H9 (cell line): ENCODE results near the gene TGFBR1. TPM values are rescaled to one million over a fixed set of nuclear protein-coding genes. Genes with fewer than 3 reads are reported as not detected.

Source experiments
- DNase-seq: peaks from one replicate; pipeline ENCODE4 v3.0.0-alpha.2; 2017
- H2AFZ ChIP-seq: one replicate; pipeline ENCODE4 v1.6.1; 2013; ENCODE audit warnings: mild to moderate bottlenecking, low read length, control low read depth, moderate library complexity
- H2AK5ac ChIP-seq: 2 replicates; pipeline ENCODE4 v1.6.1; 2013; ENCODE audit warnings: low read length, control low read depth, mixed read lengths; ENCODE audit not compliant: insufficient read length
- H2BK120ac ChIP-seq: one replicate; pipeline ENCODE4 v1.6.1; 2013; ENCODE audit warnings: low read depth, mild to moderate bottlenecking, low read length, control low read depth, inconsistent platforms; ENCODE audit not compliant: poor library complexity, severe bottlenecking
- H2BK12ac ChIP-seq: 2 replicates; pipeline ENCODE4 v1.6.1; 2013; ENCODE audit warnings: low read length, control low read depth, mixed read lengths, low read depth; ENCODE audit not compliant: insufficient read length
- H2BK15ac ChIP-seq: 2 replicates; pipeline ENCODE4 v1.6.1; 2013; ENCODE audit warnings: low read depth, low read length, control low read depth
- H2BK20ac ChIP-seq: one replicate; pipeline ENCODE4 v1.6.1; 2013; ENCODE audit warnings: low read depth, mild to moderate bottlenecking, low read length, control low read depth, inconsistent platforms; ENCODE audit not compliant: poor library complexity, severe bottlenecking
- H2BK5ac ChIP-seq: 2 replicates; pipeline ENCODE4 v1.6.1; 2013; ENCODE audit warnings: low read length, control low read depth, mixed read lengths; ENCODE audit not compliant: insufficient read length
- H3K14ac ChIP-seq: 2 replicates; pipeline ENCODE4 v1.6.1; 2013; ENCODE audit warnings: low read length, control low read depth; ENCODE audit not compliant: insufficient read depth
- H3K18ac ChIP-seq: 2 replicates; pipeline ENCODE4 v1.6.1; 2013; ENCODE audit warnings: low read depth, mild to moderate bottlenecking, mixed read lengths, low read length, control low read depth; ENCODE audit not compliant: insufficient read length
- H3K23ac ChIP-seq: 2 replicates; pipeline ENCODE4 v1.6.1; 2013; ENCODE audit warnings: low read length, control low read depth, mixed read lengths, low read depth; ENCODE audit not compliant: insufficient read length
- H3K23me2 ChIP-seq: 2 replicates; pipeline ENCODE4 v1.6.1; 2013; ENCODE audit warnings: low read depth, mild to moderate bottlenecking, mixed read lengths, low read length, control low read depth; ENCODE audit not compliant: insufficient read length, poor library complexity, severe bottlenecking
- H3K27ac ChIP-seq: 2 replicates; pipeline ENCODE4 v1.5.1; 2013; ENCODE audit warnings: low read length, control low read depth, mixed read lengths, low read depth; ENCODE audit not compliant: insufficient read length
- H3K27me3 ChIP-seq: 2 replicates; pipeline ENCODE4 v1.6.1; 2013; ENCODE audit warnings: low read length, control low read depth, inconsistent platforms; ENCODE audit not compliant: insufficient read depth
- H3K4ac ChIP-seq: 2 replicates; pipeline ENCODE4 v1.6.1; 2013; ENCODE audit warnings: low read depth, mild to moderate bottlenecking, control low read depth, inconsistent platforms, low read length, moderate library complexity
- H3K4me1 ChIP-seq: 2 replicates; pipeline ENCODE4 v1.6.1; 2013; ENCODE audit warnings: low read length, control low read depth, inconsistent platforms; ENCODE audit not compliant: insufficient read depth
- H3K4me2 ChIP-seq: 2 replicates; pipeline ENCODE4 v1.6.1; 2013; ENCODE audit warnings: low read length, control low read depth, mixed read lengths; ENCODE audit not compliant: insufficient read length, insufficient read depth
- H3K56ac ChIP-seq: 2 replicates; pipeline ENCODE4 v1.6.1; 2013; ENCODE audit warnings: low read depth, mild to moderate bottlenecking, mixed read lengths, low read length, control low read depth; ENCODE audit not compliant: insufficient read length
- H3K79me1 ChIP-seq: 2 replicates; pipeline ENCODE4 v1.6.1; 2013; ENCODE audit warnings: low read depth, mild to moderate bottlenecking, moderate library complexity, low read length, control low read depth, inconsistent platforms; ENCODE audit not compliant: insufficient read depth, poor library complexity, severe bottlenecking
- H3K79me2 ChIP-seq: 2 replicates; pipeline ENCODE4 v1.6.1; 2013; ENCODE audit warnings: low read length, control low read depth, inconsistent platforms; ENCODE audit not compliant: insufficient read depth
- H3K9ac ChIP-seq: 2 replicates; pipeline ENCODE4 v1.6.1; 2013; ENCODE audit warnings: low read length, control low read depth, mixed read lengths; ENCODE audit not compliant: insufficient read length; ENCODE audit errors: extremely low read depth
- H3K9me3 ChIP-seq: one replicate; pipeline ENCODE4 v1.6.1; 2013; ENCODE audit warnings: low read depth, low read length, inconsistent platforms; ENCODE audit not compliant: control insufficient read depth
- H3T11ph ChIP-seq: one replicate; pipeline ENCODE4 v1.6.1; 2013; ENCODE audit warnings: mild to moderate bottlenecking, low read length, control low read depth, inconsistent platforms
- H4K20me1 ChIP-seq: one replicate; pipeline ENCODE4 v1.6.1; 2013; ENCODE audit not compliant: control insufficient read depth, insufficient read length, insufficient read depth
- H4K5ac ChIP-seq: 2 replicates; pipeline ENCODE4 v1.6.1; 2013; ENCODE audit warnings: low read depth, mild to moderate bottlenecking, mixed read lengths, low read length, control low read depth; ENCODE audit not compliant: insufficient read length
- H4K8ac ChIP-seq: replicated peaks from 2 replicates; pipeline ENCODE4 v1.6.1; 2013; ENCODE audit warnings: low read length, control low read depth, mixed read lengths, low read depth; ENCODE audit not compliant: insufficient read length
- H4K91ac ChIP-seq: 2 replicates; pipeline ENCODE4 v1.6.1; 2013; ENCODE audit warnings: low read depth, mild to moderate bottlenecking, moderate library complexity, mixed read lengths, low read length, control low read depth; ENCODE audit not compliant: insufficient read length
- H3K27ac Mint-ChIP-seq, 3 experiments: 2 replicates in 2 of 3; 3 replicates in 1 of 3; pipeline ENCODE4 v1.8.0; 2020 to 2021; ENCODE audit warnings: mixed read lengths in 3 of 3, mild to moderate bottlenecking in 1 of 3, moderate library complexity in 1 of 3
- H3K27me3 Mint-ChIP-seq: 2 replicates; pipeline ENCODE4 v1.8.0; 2021; ENCODE audit warnings: low read depth, mild to moderate bottlenecking, moderate library complexity, mixed read lengths
- H3K36me3 Mint-ChIP-seq, 3 experiments: 2 replicates in 2 of 3; 3 replicates in 1 of 3; pipeline ENCODE4 v1.8.0; 2020 to 2021; ENCODE audit warnings: low read depth in 3 of 3, mixed read lengths in 3 of 3; ENCODE audit not compliant: insufficient read depth in 1 of 3
- H3K4me1 Mint-ChIP-seq, 2 experiments: 2 replicates each; pipeline ENCODE4 v1.8.0; 2020; ENCODE audit warnings: mixed read lengths in 2 of 2
- H3K4me3 Mint-ChIP-seq, 2 experiments: 2 replicates in 1 of 2; 3 replicates in 1 of 2; pipeline ENCODE4 v1.8.0; 2020 to 2021; ENCODE audit warnings: mild to moderate bottlenecking in 2 of 2, mixed read lengths in 2 of 2, moderate library complexity in 1 of 2
- H3K9me3 Mint-ChIP-seq, 2 experiments: 2 replicates in 1 of 2; 3 replicates in 1 of 2; pipeline ENCODE4 v1.8.0; 2020; ENCODE audit warnings: mild to moderate bottlenecking in 2 of 2, mixed read lengths in 2 of 2, moderate library complexity in 1 of 2
- WGBS: extraction: QIAGEN DNeasy Blood & Tissue Kit; methylation state at CpG from one replicate; pipeline ENCODE4 v1.1.7; 2013; ENCODE audit warnings: missing lambda C conversion rate, low lambda C conversion rate, mixed read lengths; ENCODE audit not compliant: insufficient read length; ENCODE audit errors: extremely low coverage; 5-methylcytosine and 5-hydroxymethylcytosine counted together
- total RNA-seq: library from RNA; stranded (reverse); gene quantifications from 2 replicates; pipeline ENCODE4 v1.2.1, GENCODE V29; 2021
- TF ChIP-seq, protein P1 (sequence below): fragments of 200-600 bp; sonication (generic); conservative IDR thresholded peaks from 3 replicates; pipeline ENCODE4 v1.8.0; 2021; ENCODE audit warnings: antibody characterized with exemption, mild to moderate bottlenecking

Gene TGFBR1
- total RNA-seq, 1 experiment from 2014 or later = 59.3 TPM

DNA sequence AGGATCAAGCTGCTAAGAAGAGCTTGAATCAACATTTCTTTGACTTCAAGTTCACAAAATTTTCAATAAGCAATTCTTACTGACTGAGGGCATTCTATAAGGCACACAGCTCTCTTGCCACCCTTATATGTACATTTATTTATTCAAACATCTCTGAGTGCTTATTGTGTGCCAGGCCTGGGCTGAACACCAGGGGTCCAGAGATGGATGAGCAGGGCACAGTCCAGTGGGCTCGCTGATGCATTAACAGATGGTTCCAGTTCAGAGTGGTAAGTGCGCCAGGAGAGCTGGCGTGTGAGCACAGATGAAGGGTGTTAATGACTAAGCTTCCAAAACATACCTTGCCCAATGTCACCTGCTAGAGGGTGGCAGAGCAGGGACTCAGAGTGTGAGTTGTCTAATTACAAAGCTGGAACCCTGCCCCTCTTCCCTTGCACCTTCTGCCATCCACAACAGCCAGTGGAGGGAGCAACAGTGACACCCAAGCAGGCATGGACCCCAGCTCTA, 92.3 kb downstream of the TGFBR1 start:
- H2AK5ac ChIP-seq = no peak overlapping the region
- WGBS = no CpG with 5 or more reads among the region's 3 CpGs
- no peak overlapping the region for H2BK15ac ChIP-seq
- H3K79me1 ChIP-seq = no peaks in the 10 kb centered on the region
- no peak overlapping the region for H4K91ac ChIP-seq
- no peak overlapping the region for H4K5ac ChIP-seq
- Mint-ChIP-seq H3K27ac (no peak overlapping the region), H3K4me3 (no peak overlapping the region), H3K4me1 (peaks cover 10 to 17% of the 10 kb centered on the region in 2 experiments), H3K27me3 (no peaks in the 10 kb centered on the region; the same call in 1 of the 2 replicates), H3K36me3 (no peaks in the 10 kb centered on the region), H3K9me3 (peaks cover 0 to 2% of the 10 kb centered on the region in 2 experiments; a peak in 2 of 5 replicates)
- H3K14ac ChIP-seq = no peak overlapping the region
- no peaks in the 10 kb centered on the region for H4K20me1 ChIP-seq
- no peaks in the 10 kb centered on the region for H3K79me2 ChIP-seq
- no peaks in the 10 kb centered on the region for H3K4me1 ChIP-seq
- H3K4ac ChIP-seq = no peak overlapping the region
- no peak overlapping the region for H3T11ph ChIP-seq
- no peak overlapping the region for H2AFZ ChIP-seq
- H3K56ac ChIP-seq = no peak overlapping the region
- H2BK12ac ChIP-seq = no peak overlapping the region
- H3K23me2 ChIP-seq = no peaks in the 10 kb centered on the region
- no peaks in the 10 kb centered on the region for H3K27me3 ChIP-seq
- H2BK20ac ChIP-seq = no peak overlapping the region
- no peak overlapping the region for H3K18ac ChIP-seq
- H3K9me3 ChIP-seq = no peaks in the 10 kb centered on the region
- no peak overlapping the region for H3K23ac ChIP-seq
- no peak overlapping the region for H3K9ac ChIP-seq
- H2BK120ac ChIP-seq = no peak overlapping the region
- no peak overlapping the region for H3K27ac ChIP-seq
- no peak overlapping the region for H4K8ac ChIP-seq
- TF ChIP-seq, protein P1, sequence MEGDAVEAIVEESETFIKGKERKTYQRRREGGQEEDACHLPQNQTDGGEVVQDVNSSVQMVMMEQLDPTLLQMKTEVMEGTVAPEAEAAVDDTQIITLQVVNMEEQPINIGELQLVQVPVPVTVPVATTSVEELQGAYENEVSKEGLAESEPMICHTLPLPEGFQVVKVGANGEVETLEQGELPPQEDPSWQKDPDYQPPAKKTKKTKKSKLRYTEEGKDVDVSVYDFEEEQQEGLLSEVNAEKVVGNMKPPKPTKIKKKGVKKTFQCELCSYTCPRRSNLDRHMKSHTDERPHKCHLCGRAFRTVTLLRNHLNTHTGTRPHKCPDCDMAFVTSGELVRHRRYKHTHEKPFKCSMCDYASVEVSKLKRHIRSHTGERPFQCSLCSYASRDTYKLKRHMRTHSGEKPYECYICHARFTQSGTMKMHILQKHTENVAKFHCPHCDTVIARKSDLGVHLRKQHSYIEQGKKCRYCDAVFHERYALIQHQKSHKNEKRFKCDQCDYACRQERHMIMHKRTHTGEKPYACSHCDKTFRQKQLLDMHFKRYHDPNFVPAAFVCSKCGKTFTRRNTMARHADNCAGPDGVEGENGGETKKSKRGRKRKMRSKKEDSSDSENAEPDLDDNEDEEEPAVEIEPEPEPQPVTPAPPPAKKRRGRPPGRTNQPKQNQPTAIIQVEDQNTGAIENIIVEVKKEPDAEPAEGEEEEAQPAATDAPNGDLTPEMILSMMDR = 0 out of 3 replicates have a peak, but pooled peaks have one; percentile 12
- DNase-seq = no peak
- H2BK5ac ChIP-seq = no peak overlapping the region
- H3K4me2 ChIP-seq = no peak overlapping the region
